Measurements from ENCODE around the gene SRSF7. TPM values are rescaled to one million over a fixed set of nuclear protein-coding genes. Genes with fewer than 3 reads are reported as not detected.

Gene SRSF7
- total RNA-seq, 1 donor from 2014 or later = 99.7 TPM

DNA sequence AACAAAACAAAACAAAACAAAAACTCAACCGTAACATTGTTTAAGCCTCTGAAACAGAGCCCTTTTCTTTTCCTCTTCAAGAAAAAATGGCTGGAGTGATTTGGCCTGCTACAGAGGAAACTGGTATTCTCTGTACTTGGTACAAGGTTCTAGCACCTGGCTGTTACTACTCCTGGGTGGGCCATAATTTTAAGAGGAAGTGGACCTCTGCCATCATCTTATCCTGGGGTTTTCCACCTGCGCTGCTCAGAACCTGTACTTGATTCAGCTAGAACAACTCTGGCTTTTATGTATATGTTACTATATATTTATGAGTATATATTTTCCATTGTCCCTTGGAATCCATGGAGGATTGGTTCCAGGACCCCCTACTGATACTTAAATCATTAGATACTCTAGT is 22.5 kb downstream of the SRSF7 start:
- intact Hi-C loops (cut with DNase I) = no loop called here
- Histone ChIP-seq H3K4me3 (no peak overlapping the region), H3K27ac (no peak overlapping the region), H3K36me3 (peaks cover 43% of the 10 kb centered on the region), H3K4me1 (no peaks in the 10 kb centered on the region), H3K27me3 (ENCODE audit: low read depth) (no peaks in the 10 kb centered on the region), H3K9me3 (no peaks in the 10 kb centered on the region)
- TF ChIP-seq, protein P1, sequence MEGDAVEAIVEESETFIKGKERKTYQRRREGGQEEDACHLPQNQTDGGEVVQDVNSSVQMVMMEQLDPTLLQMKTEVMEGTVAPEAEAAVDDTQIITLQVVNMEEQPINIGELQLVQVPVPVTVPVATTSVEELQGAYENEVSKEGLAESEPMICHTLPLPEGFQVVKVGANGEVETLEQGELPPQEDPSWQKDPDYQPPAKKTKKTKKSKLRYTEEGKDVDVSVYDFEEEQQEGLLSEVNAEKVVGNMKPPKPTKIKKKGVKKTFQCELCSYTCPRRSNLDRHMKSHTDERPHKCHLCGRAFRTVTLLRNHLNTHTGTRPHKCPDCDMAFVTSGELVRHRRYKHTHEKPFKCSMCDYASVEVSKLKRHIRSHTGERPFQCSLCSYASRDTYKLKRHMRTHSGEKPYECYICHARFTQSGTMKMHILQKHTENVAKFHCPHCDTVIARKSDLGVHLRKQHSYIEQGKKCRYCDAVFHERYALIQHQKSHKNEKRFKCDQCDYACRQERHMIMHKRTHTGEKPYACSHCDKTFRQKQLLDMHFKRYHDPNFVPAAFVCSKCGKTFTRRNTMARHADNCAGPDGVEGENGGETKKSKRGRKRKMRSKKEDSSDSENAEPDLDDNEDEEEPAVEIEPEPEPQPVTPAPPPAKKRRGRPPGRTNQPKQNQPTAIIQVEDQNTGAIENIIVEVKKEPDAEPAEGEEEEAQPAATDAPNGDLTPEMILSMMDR (IDR thresholded peaks at IDR 0.05) = no peak
- no peak for ATAC-seq
- no peak for DNase-seq

DNA sequence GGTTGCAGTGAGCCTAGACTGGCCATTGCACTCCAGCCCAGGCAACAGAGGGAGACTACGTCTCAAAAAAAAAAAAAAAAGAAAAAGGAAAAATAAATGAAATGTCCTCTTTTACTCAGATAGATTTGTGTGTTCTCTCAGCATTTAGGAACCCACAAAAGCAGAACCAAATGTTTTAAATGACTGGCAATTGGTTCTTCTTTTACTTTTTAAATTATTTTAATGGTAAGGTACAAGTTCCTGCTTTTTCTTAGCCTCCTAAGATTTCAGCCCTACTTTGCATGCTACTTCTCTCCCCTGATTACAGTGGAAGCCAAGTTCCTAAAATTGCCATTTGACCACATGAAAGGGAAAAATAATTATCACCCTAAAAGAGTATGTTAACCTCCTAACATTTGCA is 23.5 kb downstream of the SRSF7 start:
- Histone ChIP-seq H3K4me1 (peaks cover 2% of the 10 kb centered on the region), H3K27ac (no peak overlapping the region), H3K9me3 (no peaks in the 10 kb centered on the region), H3K36me3 (peaks cover 32% of the 10 kb centered on the region), H3K4me3 (no peak overlapping the region), H3K27me3 (ENCODE audit: low read depth) (no peaks in the 10 kb centered on the region)
- DNase-seq (no peak), ATAC-seq (no peak)
- intact Hi-C loops (cut with DNase I) = no loop called here
- TF ChIP-seq, protein P1 (IDR thresholded peaks at IDR 0.05) = no peak

DNA sequence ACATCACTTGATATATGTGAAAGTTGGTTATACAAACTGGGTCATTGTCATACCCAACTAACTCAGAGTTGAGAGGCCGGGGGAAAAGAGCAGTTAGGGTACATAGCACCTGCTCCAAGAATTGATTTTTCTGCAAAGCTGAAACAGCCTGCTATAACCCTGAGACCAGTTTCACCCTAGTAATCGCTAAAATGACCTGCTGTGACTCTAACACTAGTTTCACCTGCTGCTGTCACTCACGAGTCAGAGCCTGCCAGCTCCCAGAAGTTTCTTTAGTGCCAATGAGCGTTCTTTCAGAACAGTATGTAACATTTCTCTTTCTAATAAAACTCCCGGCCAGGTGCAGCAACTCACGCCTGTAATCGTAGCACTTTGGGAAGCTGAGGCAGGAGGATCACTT is 28.0 kb downstream of the SRSF7 start:
- Histone ChIP-seq H3K27me3 (ENCODE audit: low read depth) (no peaks in the 10 kb centered on the region), H3K4me1 (peaks cover 22% of the 10 kb centered on the region), H3K27ac (no peak overlapping the region), H3K9me3 (no peaks in the 10 kb centered on the region), H3K4me3 (no peak overlapping the region), H3K36me3 (no peaks in the 10 kb centered on the region)
- no peak for ATAC-seq
- no peak for DNase-seq
- intact Hi-C loops (cut with DNase I) = no loop called here
- TF ChIP-seq, protein P1 (IDR thresholded peaks at IDR 0.05) = no peak

DNA sequence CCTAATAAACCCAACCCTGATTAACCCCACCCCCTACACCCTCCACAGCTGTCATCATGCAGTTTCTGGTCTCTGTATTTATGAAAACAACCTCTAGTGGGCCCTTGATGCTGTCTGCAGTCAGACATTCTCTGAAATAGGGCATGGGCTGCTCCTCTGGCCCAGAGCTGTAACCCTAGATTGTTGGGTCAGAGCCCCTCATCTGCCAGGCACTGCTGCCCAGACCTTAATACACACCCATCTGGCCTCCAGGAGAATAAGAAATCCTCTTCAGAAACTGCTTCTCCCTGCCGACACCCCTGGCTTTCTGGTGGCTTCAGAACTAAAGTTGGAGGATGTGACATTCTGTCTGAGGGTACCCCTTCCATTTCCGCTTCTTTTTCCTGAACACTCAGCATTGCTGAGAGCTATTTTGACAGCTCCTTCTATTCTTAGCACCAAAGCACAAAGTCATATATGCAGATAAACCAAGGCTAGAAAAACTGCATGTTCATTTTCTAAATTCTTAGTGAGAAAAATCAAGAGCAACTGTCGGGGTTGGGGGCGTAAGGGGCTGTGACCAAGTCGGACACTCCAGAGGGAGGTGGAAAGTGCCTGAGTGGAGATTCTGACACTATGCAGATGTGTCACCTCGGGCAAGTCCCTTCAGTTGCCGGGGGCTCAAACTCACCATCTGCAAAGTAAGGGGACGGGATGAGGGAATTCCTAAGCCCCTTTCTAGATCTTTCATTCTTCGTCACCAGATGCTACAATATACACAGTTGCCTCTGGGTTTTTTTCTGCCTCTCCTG is 28.7 kb downstream of the SRSF7 start:
- no peaks in the 10 kb centered on the region for H3K27me3 ChIP-seq (ENCODE audit: low read depth)
- TF ChIP-seq, protein P1 (IDR thresholded peaks at IDR 0.05) = no peak

DNA sequence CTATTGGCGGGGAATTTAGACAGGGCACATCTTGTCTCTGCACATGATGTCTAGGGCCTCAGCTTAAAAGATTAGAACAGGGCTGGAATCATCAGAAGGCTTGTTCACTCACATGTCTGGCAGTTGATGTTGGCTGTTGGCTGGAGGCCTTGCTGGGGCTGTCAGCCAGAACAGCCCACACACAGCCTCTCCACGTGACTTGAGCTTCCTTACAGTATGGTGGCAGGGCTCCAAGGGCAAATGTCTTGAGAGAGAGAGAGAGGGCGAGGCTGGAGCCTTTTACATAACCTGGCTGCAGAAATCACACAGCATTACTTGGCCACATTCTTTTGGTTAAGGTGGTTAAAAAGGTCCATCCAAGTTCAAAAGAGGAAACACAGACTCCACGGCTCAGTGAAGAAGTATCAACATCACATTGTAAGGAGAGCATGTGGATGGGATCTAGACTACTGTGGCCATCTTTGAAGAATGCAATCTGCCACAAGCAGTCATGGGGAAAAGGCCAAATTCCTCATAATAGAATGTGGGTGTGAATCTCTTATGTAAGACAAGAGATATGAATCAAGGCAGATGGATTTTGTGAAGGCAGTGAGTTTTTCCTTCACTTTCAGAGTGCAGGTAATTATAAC is 30.4 kb downstream of the SRSF7 start:
- peak overlapping the region; percentile 50 for H3K27ac ChIP-seq
- no peaks in the 10 kb centered on the region for H3K36me3 ChIP-seq
- no peak overlapping the region for H3K4me3 ChIP-seq
- TF ChIP-seq, protein P1 (IDR thresholded peaks at IDR 0.05) = no peak
- ATAC-seq = peak; percentile 85 to 89
- intact Hi-C loops (cut with DNase I) = no loop called here
- H3K9me3 ChIP-seq = no peaks in the 10 kb centered on the region
- peaks cover 25% of the 10 kb centered on the region for H3K4me1 ChIP-seq
- H3K27me3 ChIP-seq (ENCODE audit: low read depth) = no peaks in the 10 kb centered on the region
- DNase-seq = peak; percentile 78

More for the DNA sequence above, 28.7 kb downstream of the SRSF7 start:
- no peaks in the 10 kb centered on the region for H3K36me3 ChIP-seq
- ATAC-seq = no peak
- H3K27ac ChIP-seq = no peak overlapping the region
- no peak for DNase-seq
- no peak overlapping the region for H3K4me3 ChIP-seq
- H3K9me3 ChIP-seq = no peaks in the 10 kb centered on the region
- intact Hi-C loops (cut with DNase I) = no loop called here
- H3K4me1 ChIP-seq = peaks cover 22% of the 10 kb centered on the region
